ENCODE results near the gene TSEN54.

DNA sequence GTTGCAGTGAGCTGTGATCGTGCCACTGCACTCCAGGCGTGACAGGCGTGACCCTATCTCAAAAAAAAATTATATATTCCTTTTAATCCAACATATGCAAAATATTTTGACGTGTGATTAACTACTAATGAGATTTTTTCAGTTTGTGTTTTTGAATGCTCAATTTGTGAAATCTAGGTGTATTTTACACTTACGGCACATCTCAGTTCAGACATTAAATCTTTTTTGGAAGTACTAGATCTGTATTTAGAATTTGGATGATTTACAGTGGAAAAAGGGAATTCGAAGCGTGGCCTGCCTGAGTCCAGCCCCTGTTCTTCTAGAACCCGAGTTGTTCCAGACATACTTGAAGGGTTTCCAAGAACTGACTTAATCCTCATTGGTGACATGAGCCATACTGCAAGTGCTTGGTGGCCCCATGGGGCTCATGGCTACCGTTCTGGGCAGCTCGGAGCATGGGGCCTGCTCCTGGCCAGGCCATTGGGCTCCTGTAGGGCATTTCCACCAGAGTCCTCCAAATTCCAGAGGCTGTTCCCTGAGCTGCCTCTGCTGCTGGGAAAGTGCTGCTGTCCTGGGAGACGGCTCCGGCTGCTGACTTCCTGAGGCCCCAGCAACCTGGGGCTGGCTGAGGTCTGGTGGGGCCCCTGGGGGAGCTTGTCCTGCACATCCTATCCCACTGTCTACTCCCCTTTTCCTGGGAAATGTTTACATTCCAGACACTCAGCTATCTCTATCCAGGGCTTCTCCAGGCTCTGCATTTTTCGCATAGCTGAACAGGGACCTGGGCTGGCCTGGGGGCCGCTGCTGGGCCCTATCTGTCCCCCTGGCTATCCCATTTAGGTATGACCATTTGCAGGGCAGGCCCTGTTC is 36.3 kb downstream of the TSEN54 start:
- TF ChIP-seq POLR2A (IDR thresholded peaks at IDR 0.05; ENCODE audit: low read length): no peak
- no peak for TF ChIP-seq GATA1 (IDR thresholded peaks at IDR 0.05; ENCODE audit: low read depth, low read length)

All from erythroblast (primary cell).